Stimulated activated CD4-positive, alpha-beta T cell treated with anti-CD3 and anti-CD28 coated beads, TNF-alpha, amount 100 ng/mL, for 24 hours (primary cell): ENCODE data around the gene CPLX1.
"Not testable (repeated sequence)": the region's sequence is repeated elsewhere in the genome, so short reads cannot be mapped to it uniquely, and the experiment has no call there.

ENCODE experiments used
- DNase-seq, 3 experiments: peaks; one replicate each; pipeline ENCODE4 v3.0.0-alpha.2; 2020; ENCODE audit warnings: low read depth in 3 of 3

The CPLX1 gene

GRCh38 chr4:757111-757510, 68.8 kb downstream of the CPLX1 start:
- DNase-seq, result no peak

GRCh38 chr4:754221-755120, 71.5 kb downstream of the CPLX1 start:
- DNase-seq, result no peak

- DNase-seq, result not testable (repeated sequence)
These were observed 72.7 kb downstream of the CPLX1 start for GRCh38 chr4:753186-753585.

GRCh38 chr4:752196-752861, 73.6 kb downstream of the CPLX1 start:
- no peak for DNase-seq

GRCh38 chr4:751676-752075, 74.3 kb downstream of the CPLX1 start:
- DNase-seq, result no peak

GRCh38 chr4:749698-750666, 75.9 kb downstream of the CPLX1 start:
- no peak for DNase-seq

GRCh38 chr4:748461-748860, 77.5 kb downstream of the CPLX1 start:
- DNase-seq, result no peak

- no peak for DNase-seq
These were observed 78.3 kb downstream of the CPLX1 start for GRCh38 chr4:747546-748170.

GRCh38 chr4:744212-744841, 81.6 kb downstream of the CPLX1 start:
- no peak for DNase-seq

- DNase-seq, result no peak
These were observed 82.3 kb downstream of the CPLX1 start for GRCh38 chr4:743463-744211.

GRCh38 chr4:742742-743311, 83.1 kb downstream of the CPLX1 start:
- peak; percentile 58 to 76 (median 71) for DNase-seq

GRCh38 chr4:742096-742741, 83.7 kb downstream of the CPLX1 start:
- DNase-seq, result no peak

- no peak for DNase-seq
These were observed 85.2 kb downstream of the CPLX1 start for GRCh38 chr4:740656-741282.

- DNase-seq, result no peak
These were observed 85.9 kb downstream of the CPLX1 start for GRCh38 chr4:740011-740410.

GRCh38 chr4:739569-739968, 86.4 kb downstream of the CPLX1 start:
- no peak for DNase-seq

- DNase-seq, result no peak
These were observed 87.1 kb downstream of the CPLX1 start for GRCh38 chr4:738781-739280.

GRCh38 chr4:736561-736960, 89.4 kb downstream of the CPLX1 start:
- not testable (repeated sequence) for DNase-seq

GRCh38 chr4:735583-735982, 90.3 kb downstream of the CPLX1 start:
- no peak for DNase-seq
